HFF-Myc (cell line): ENCODE measurements around the gene ZNF534.
A peak's percentile ranks its signal among the peaks of the same experiment; 100 is the strongest.

Experiments
- DNase-seq: peaks from one replicate; pipeline ENCODE4 v3.0.0-alpha.2; 2011; ENCODE audit warnings: low read depth; ENCODE audit errors: extremely low read depth
- H3K4me3 ChIP-seq: replicated peaks from 2 replicates; pipeline ENCODE4 v1.5.1; 2011; ENCODE audit warnings: low read depth, mild to moderate bottlenecking, control low read depth, low read length
- CTCF ChIP-seq: IDR thresholded peaks from 2 replicates; pipeline ENCODE4 v1.5.1; 2012; ENCODE audit warnings: mild to moderate bottlenecking, low read depth, low read length, control low read depth; ENCODE audit errors: missing control alignments

Gene ZNF534

GRCh38 chr19:52442179-52442578 is 13.2 kb downstream of the ZNF534 start:
- H3K4me3 ChIP-seq: no peak overlapping the region
- no peak for TF ChIP-seq CTCF
- no peak for DNase-seq

GRCh38 chr19:52444506-52444905 is 15.6 kb downstream of the ZNF534 start:
- no peak for TF ChIP-seq CTCF
- no peak for DNase-seq
- H3K4me3 ChIP-seq: no peak overlapping the region

- H3K4me3 ChIP-seq: no peak overlapping the region
- TF ChIP-seq CTCF: no peak
These were observed 22.3 kb downstream of the ZNF534 start for GRCh38 chr19:52451241-52451640.

GRCh38 chr19:52453324-52454094 is 24.6 kb downstream of the ZNF534 start, which contains the start of gene ZNF578:
Gene ZNF578 (plus strand): TSS chr19:52453553. CDS start chr19:52501846, 48,293 bp downstream.
- peak; percentile 30 for DNase-seq
- TF ChIP-seq CTCF: no peak
- H3K4me3 ChIP-seq: peak within 1 kb of the TSS; percentile 46

More at GRCh38 chr19:52451241-52451640, 22.3 kb downstream of the ZNF534 start:
- DNase-seq: no peak

- no peak overlapping the region for H3K4me3 ChIP-seq
- DNase-seq: no peak
- TF ChIP-seq CTCF: no peak
These were observed 36.0 kb downstream of the ZNF534 start for GRCh38 chr19:52464798-52465470.

- H3K4me3 ChIP-seq: no peak overlapping the region
- DNase-seq: no peak
- TF ChIP-seq CTCF: no peak
These were observed 44.9 kb downstream of the ZNF534 start for GRCh38 chr19:52473655-52474350.
